NCI-H2227 treated with DMSO at 0.1 percent for 48 hours (cell line): ENCODE results near the gene IL36RN.
A peak's percentile ranks its signal among the peaks of the same experiment; 100 is the strongest.
"Not testable (repeated sequence)": the region's sequence is repeated elsewhere in the genome, so short reads cannot be mapped to it uniquely, and the experiment has no call there.

Experiments used
- DNase-seq: peaks from one replicate; lab custom pipeline; 2025; lab: John Stamatoyannopoulos, UW

Gene IL36RN

GRCh38 chr2:113075030-113075429, 16.0 kb downstream of the IL36RN start:
- DNase-seq = no peak

- no peak for DNase-seq
Observed at GRCh38 chr2:113075600-113075999, 16.6 kb downstream of the IL36RN start.

GRCh38 chr2:113076954-113077669, 18.1 kb downstream of the IL36RN start:
- no peak for DNase-seq

- DNase-seq = no peak
Observed at GRCh38 chr2:113077921-113078320, 18.9 kb downstream of the IL36RN start.

GRCh38 chr2:113078350-113078839, 19.4 kb downstream of the IL36RN start:
- DNase-seq = no peak

GRCh38 chr2:113079131-113079530, 20.1 kb downstream of the IL36RN start:
- DNase-seq = no peak

- DNase-seq = peak; percentile 12
Observed at GRCh38 chr2:113080134-113080533, 21.1 kb downstream of the IL36RN start.

GRCh38 chr2:113081488-113082210, 22.7 kb downstream of the IL36RN start:
- DNase-seq = no peak

GRCh38 chr2:113083296-113083695, 24.3 kb downstream of the IL36RN start:
- no peak for DNase-seq

- no peak for DNase-seq
Observed at GRCh38 chr2:113084249-113085000, 25.4 kb downstream of the IL36RN start.

- DNase-seq = no peak
Observed at GRCh38 chr2:113085542-113085941, 26.5 kb downstream of the IL36RN start.

- no peak for DNase-seq
Observed at GRCh38 chr2:113088213-113088992, 29.4 kb downstream of the IL36RN start.

- DNase-seq = no peak
Observed at GRCh38 chr2:113089916-113090315, 30.9 kb downstream of the IL36RN start.

- no peak for DNase-seq
Observed at GRCh38 chr2:113091231-113091896, 32.4 kb downstream of the IL36RN start.

GRCh38 chr2:113092864-113093612, 34.0 kb downstream of the IL36RN start:
- DNase-seq = no peak

- no peak for DNase-seq
Observed at GRCh38 chr2:113093613-113093977, 34.6 kb downstream of the IL36RN start.

- DNase-seq = not testable (repeated sequence)
Observed at GRCh38 chr2:113096306-113096705, 37.3 kb downstream of the IL36RN start.

- not testable (repeated sequence) for DNase-seq
Observed at GRCh38 chr2:113096842-113097618, 38.0 kb downstream of the IL36RN start.

- no peak for DNase-seq
Observed at GRCh38 chr2:113098041-113098440, 39.0 kb downstream of the IL36RN start.

GRCh38 chr2:113098532-113098931, 39.5 kb downstream of the IL36RN start:
- no peak for DNase-seq
